Measurements from ENCODE around the gene ENDOD1. TPM values are rescaled to one million over a fixed set of nuclear protein-coding genes. Genes with fewer than 3 reads are reported as not detected.

Gene ENDOD1
- total RNA-seq, 1 donor from 2014 or later, result 4.5 TPM

DNA sequence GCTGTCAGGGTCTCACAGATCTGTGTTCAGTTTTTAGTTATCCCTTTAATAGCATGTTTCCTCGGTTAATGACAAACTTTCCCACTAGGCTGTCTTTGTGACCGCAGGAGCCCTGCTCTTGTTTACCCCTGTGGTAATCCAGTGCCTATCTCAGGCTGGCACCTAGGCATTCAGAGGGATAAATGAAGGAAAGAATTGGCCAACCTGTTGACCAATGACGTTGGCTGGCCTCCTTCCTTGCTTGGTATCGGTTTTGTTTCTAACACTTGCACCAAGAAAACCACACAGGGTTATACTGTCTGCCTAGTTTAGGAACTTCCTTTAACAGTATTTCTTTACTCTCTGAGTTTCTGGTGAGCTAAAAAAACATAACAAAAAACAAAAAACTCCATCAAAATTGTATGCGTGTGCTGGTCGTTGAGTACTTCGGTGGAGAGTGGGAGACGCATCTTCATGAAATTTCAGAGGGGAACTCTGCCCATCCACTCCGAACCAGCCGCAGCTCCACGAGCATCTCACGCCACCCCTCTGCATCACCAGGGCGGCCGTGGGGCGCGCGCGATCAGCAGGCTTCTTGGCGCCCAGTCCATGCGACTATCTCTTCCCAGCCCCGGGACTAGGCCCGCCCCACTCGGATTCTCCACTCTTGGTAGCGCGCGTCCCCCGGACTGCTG is 563 bp upstream of the ENDOD1 start:
- DNase-seq (ENCODE audit: low spot score), result no peak
- H3K36me3 Mint-ChIP-seq (ENCODE audit: low read depth, unreplicated experiment), result peaks cover 6% of the 10 kb centered on the region
- peaks cover 20% of the 10 kb centered on the region for H3K27me3 Mint-ChIP-seq (ENCODE audit: unreplicated experiment)
- H3K9me3 Mint-ChIP-seq (ENCODE audit: unreplicated experiment), result no peaks in the 10 kb centered on the region
- H3K4me3 Mint-ChIP-seq (ENCODE audit: unreplicated experiment), result peak overlapping the region; percentile 86
- H3K27ac Mint-ChIP-seq (ENCODE audit: unreplicated experiment), result no peak overlapping the region
- TF ChIP-seq, protein P1, sequence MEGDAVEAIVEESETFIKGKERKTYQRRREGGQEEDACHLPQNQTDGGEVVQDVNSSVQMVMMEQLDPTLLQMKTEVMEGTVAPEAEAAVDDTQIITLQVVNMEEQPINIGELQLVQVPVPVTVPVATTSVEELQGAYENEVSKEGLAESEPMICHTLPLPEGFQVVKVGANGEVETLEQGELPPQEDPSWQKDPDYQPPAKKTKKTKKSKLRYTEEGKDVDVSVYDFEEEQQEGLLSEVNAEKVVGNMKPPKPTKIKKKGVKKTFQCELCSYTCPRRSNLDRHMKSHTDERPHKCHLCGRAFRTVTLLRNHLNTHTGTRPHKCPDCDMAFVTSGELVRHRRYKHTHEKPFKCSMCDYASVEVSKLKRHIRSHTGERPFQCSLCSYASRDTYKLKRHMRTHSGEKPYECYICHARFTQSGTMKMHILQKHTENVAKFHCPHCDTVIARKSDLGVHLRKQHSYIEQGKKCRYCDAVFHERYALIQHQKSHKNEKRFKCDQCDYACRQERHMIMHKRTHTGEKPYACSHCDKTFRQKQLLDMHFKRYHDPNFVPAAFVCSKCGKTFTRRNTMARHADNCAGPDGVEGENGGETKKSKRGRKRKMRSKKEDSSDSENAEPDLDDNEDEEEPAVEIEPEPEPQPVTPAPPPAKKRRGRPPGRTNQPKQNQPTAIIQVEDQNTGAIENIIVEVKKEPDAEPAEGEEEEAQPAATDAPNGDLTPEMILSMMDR (IDR thresholded peaks at IDR 0.05; ENCODE audit: unreplicated experiment), result no peak
- H3K4me1 Mint-ChIP-seq (ENCODE audit: unreplicated experiment), result peaks cover 5% of the 10 kb centered on the region

- peaks cover 20% of the 10 kb centered on the region for H3K27me3 Mint-ChIP-seq (ENCODE audit: unreplicated experiment)
- no peaks in the 10 kb centered on the region for H3K9me3 Mint-ChIP-seq (ENCODE audit: unreplicated experiment)
- TF ChIP-seq, protein P1 (IDR thresholded peaks at IDR 0.05; ENCODE audit: unreplicated experiment), result no peak
- H3K36me3 Mint-ChIP-seq (ENCODE audit: low read depth, unreplicated experiment), result peaks cover 6% of the 10 kb centered on the region
- no peak overlapping the region for H3K4me3 Mint-ChIP-seq (ENCODE audit: unreplicated experiment)
- peaks cover 5% of the 10 kb centered on the region for H3K4me1 Mint-ChIP-seq (ENCODE audit: unreplicated experiment)
- H3K27ac Mint-ChIP-seq (ENCODE audit: unreplicated experiment), result no peak overlapping the region
- no peak for DNase-seq (ENCODE audit: low spot score)
These were observed 2.1 kb downstream of the ENDOD1 start for GRCh38 chr11:95091663-95092180.

DNA sequence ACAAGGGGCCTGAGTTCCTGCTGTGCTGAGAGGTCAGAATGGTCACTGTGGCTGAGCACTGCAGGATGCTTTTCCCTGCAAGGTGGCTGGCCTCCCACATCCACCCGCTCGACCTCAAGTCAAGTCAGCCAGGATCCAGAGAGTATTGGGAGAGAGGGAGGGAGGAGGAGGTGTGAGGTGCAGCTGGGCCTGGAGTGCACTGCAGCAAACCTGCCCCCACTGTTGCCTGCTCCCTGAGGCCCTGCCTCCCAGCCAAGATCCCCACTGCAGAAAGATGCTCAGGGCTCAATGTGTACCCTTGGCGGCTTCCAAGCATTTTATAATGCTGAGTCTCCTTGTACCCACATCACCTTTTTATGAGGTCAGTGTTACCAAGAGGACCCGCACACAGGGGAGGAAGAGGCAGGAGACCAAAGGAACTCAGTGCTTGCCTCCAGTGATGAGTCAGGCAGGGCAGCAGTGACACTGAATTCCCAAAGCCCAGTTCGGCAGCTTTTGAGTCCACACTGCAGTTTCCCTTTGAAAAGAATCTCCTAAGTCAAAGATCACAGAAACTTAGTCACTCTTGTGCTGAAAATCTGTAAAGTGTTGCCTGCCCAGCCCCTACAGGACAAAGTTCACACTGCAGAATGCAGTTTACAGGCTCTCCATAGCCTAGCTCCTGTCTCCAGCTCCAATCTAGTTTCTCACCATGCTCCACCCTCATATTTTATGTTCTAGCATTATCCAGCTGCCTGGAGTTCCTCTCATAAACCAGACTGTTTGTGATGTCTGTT is 3.1 kb downstream of the ENDOD1 start:
- Mint-ChIP-seq H3K9me3 (ENCODE audit: unreplicated experiment) (no peaks in the 10 kb centered on the region), H3K27ac (ENCODE audit: unreplicated experiment) (no peak overlapping the region), H3K27me3 (ENCODE audit: unreplicated experiment) (peaks cover 23% of the 10 kb centered on the region), H3K4me3 (ENCODE audit: unreplicated experiment) (no peak overlapping the region), H3K4me1 (ENCODE audit: unreplicated experiment) (peaks cover 5% of the 10 kb centered on the region), H3K36me3 (ENCODE audit: low read depth, unreplicated experiment) (peaks cover 6% of the 10 kb centered on the region)
- DNase-seq (ENCODE audit: low spot score), result no peak
- TF ChIP-seq, protein P1 (IDR thresholded peaks at IDR 0.05; ENCODE audit: unreplicated experiment), result no peak

- no peak overlapping the region for H3K27ac Mint-ChIP-seq (ENCODE audit: unreplicated experiment)
- peaks cover 6% of the 10 kb centered on the region for H3K36me3 Mint-ChIP-seq (ENCODE audit: low read depth, unreplicated experiment)
- H3K27me3 Mint-ChIP-seq (ENCODE audit: unreplicated experiment), result peaks cover 21% of the 10 kb centered on the region
- DNase-seq (ENCODE audit: low spot score), result no peak
- no peak overlapping the region for H3K4me3 Mint-ChIP-seq (ENCODE audit: unreplicated experiment)
- TF ChIP-seq, protein P1 (IDR thresholded peaks at IDR 0.05; ENCODE audit: unreplicated experiment), result no peak
- no peaks in the 10 kb centered on the region for H3K9me3 Mint-ChIP-seq (ENCODE audit: unreplicated experiment)
- H3K4me1 Mint-ChIP-seq (ENCODE audit: unreplicated experiment), result peaks cover 5% of the 10 kb centered on the region
These were observed 3.9 kb downstream of the ENDOD1 start for GRCh38 chr11:95093548-95093947.

Data from endothelial cell (in vitro differentiated cells).